Measurements from ENCODE around the gene ERC2. TPM values are rescaled to one million over a fixed set of nuclear protein-coding genes. Genes with fewer than 3 reads are reported as not detected.

The ERC2 gene
- total and polyA plus RNA-seq, 12 donors: 0.22 to 4.2 (median 1.7) TPM

DNA sequence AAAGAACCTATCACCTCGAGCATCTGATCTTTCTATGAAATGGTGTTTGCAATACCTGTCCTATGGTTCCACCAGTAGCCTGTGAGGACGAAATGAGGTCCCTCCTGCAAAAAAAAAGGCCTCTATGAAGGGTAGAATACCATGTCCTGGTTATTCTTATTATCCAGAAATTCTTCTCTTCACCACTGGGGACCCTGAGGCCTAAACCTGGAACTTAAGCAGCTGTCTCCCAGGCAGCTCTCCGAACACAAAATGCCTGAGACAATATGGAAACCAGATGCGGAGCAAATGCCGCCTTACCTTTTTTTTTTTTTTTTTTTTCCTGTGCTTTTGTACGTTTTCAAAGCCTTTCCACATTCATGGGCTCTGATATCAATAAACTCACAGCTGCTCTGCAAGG lies 919.1 kb downstream of the ERC2 start:
- Histone ChIP-seq H3K36me3 (no peaks in the 10 kb centered on the region), H3K4me1 (no peaks in the 10 kb centered on the region), H3K4me3 (no peak overlapping the region), H3K27ac (no peak overlapping the region), H3K9me3 (no peaks in the 10 kb centered on the region), H3K27me3 (no peaks in the 10 kb centered on the region)
- ATAC-seq (no peak), DNase-seq (no peak)
- intact Hi-C loops (cut with DNase I): no loop called here
- TF ChIP-seq, protein P1, sequence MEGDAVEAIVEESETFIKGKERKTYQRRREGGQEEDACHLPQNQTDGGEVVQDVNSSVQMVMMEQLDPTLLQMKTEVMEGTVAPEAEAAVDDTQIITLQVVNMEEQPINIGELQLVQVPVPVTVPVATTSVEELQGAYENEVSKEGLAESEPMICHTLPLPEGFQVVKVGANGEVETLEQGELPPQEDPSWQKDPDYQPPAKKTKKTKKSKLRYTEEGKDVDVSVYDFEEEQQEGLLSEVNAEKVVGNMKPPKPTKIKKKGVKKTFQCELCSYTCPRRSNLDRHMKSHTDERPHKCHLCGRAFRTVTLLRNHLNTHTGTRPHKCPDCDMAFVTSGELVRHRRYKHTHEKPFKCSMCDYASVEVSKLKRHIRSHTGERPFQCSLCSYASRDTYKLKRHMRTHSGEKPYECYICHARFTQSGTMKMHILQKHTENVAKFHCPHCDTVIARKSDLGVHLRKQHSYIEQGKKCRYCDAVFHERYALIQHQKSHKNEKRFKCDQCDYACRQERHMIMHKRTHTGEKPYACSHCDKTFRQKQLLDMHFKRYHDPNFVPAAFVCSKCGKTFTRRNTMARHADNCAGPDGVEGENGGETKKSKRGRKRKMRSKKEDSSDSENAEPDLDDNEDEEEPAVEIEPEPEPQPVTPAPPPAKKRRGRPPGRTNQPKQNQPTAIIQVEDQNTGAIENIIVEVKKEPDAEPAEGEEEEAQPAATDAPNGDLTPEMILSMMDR (IDR thresholded peaks at IDR 0.05): no peak
- 65 to 70% methylated on average over 6 of the region's 6 CpGs for WGBS, 2 donors

DNA sequence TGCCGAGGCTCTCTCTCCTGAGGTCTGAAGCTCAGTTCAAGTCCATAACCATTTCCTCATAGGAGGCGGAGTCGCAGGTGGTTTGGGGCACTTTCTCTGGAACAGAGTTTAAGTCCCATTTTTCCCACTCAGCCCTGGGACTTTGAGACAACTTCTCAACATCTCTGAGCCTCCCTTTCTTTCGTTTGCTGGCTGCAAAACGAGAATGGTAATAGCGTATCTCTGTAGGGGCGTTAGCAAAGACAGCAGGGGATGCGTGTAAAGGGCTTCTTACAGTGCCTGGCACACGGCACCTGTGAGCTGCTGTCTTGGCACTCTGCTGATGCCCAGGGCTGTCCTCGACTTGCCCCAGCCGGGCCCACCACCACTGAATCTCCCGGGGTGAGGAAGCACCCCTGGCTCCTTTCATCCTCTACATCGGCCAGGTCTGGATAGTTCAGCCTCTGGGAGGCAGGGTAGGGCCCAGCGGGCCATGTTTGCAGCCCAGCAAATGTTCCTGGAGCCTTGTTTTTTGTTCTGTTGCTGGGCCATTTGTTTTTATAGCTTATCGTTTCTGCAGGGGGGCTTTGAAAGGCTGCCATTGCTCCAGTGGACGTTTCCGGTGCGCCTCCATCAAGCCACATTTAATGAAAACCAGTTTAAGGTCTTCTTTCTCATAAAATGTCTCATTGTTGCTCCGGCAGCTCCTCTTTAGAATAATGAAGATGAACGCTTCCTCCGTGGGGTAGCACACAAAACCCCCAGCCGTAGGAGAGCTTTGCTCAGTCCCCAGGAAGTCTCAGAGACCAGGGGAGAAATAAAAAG lies 921.2 kb downstream of the ERC2 start:
- no peaks in the 10 kb centered on the region for H3K36me3 ChIP-seq
- H3K27me3 ChIP-seq: peaks cover 0 to 4% (median 0%) of the 10 kb centered on the region in 7 donors
- no peak overlapping the region for H3K27ac ChIP-seq
- WGBS, 2 donors: 73 to 79% methylated on average over 22 of the region's 22 CpGs
- H3K4me1 ChIP-seq: no peaks in the 10 kb centered on the region
- DNase-seq (no peak), ATAC-seq (no peak)
- H3K4me3 ChIP-seq: no peak overlapping the region
- intact Hi-C loops (cut with DNase I): no loop called here
- TF ChIP-seq, protein P1 (IDR thresholded peaks at IDR 0.05): no peak
- no peaks in the 10 kb centered on the region for H3K9me3 ChIP-seq

DNA sequence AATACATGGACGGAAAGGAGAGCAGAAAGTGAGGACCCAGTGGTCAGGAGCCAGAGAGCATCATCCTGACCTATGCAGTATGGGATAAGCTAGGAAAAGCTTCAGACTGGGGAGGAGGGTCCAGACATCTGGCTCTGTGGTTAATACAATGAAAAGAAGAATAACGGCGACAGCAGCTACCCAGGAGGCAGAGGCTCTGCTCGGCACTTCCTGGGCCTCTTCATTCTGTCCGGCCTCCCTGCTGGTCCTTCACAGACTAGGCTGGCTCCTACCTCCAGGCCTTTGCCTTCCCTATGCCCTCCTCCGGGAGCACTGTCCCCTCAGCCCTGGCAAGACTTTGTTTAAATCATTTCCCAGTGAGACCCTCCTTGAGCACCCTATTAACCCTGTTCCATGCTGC lies 922.3 kb downstream of the ERC2 start:
- no peak for ATAC-seq
- no peaks in the 10 kb centered on the region for H3K4me1 ChIP-seq
- no peak for DNase-seq
- H3K9me3 ChIP-seq: no peaks in the 10 kb centered on the region
- H3K36me3 ChIP-seq: no peaks in the 10 kb centered on the region
- H3K27me3 ChIP-seq: peaks cover 0 to 6% (median 0%) of the 10 kb centered on the region in 7 donors
- 82 to 84% methylated on average over 6 of the region's 6 CpGs for WGBS, 2 donors
- intact Hi-C loops (cut with DNase I): no loop called here
- TF ChIP-seq, protein P1 (IDR thresholded peaks at IDR 0.05): no peak
- no peak overlapping the region for H3K4me3 ChIP-seq
- no peak overlapping the region for H3K27ac ChIP-seq

DNA sequence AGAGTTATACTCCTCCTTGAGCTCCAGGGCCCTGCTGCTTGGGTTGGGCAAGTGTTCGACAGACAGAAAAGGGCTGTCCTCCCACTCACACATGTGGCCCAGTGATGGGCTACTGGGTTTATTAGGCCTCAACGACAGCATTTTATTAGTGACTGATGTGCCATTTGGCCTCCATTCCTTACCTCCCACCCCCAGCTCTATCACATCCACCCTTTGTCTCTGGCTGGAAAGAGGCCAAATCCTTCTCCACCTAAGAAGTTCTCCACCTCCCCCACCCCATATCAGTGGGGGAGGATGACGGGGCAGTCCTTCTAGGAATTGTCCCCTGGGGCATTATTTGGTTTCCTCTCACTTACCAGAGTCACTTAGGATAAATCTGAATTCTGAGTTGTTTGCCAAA lies 924.0 kb downstream of the ERC2 start:
- Histone ChIP-seq H3K4me3 (no peak overlapping the region), H3K4me1 (no peaks in the 10 kb centered on the region), H3K27ac (no peak overlapping the region), H3K36me3 (no peaks in the 10 kb centered on the region), H3K9me3 (no peaks in the 10 kb centered on the region), H3K27me3 (peaks cover 0 to 7% (median 3%) of the 10 kb centered on the region in 7 donors)
- TF ChIP-seq, protein P1 (IDR thresholded peaks at IDR 0.05): no peak
- DNase-seq (no peak), ATAC-seq (no peak)
- WGBS, 2 donors: 31 to 39% methylated on average over 3 of the region's 3 CpGs
- intact Hi-C loops (cut with DNase I): no loop called here

Data from heart right ventricle (tissue), 16 donors.